ENCODE measurements around the gene LMOD1.
A peak's percentile ranks its signal among the peaks of the same experiment; 100 is the strongest.
"Not testable (repeated sequence)": the region's sequence is repeated elsewhere in the genome, so short reads cannot be mapped to it uniquely, and the experiment has no call there.

Gene LMOD1

GRCh38 chr1:201945157-201945556, 1.2 kb downstream of the LMOD1 start:
- H3K27ac ChIP-seq: no peak overlapping the region
- peak; percentile 24; the same call in 1 of the 2 replicates for TF ChIP-seq CTCF (conservative IDR thresholded peaks at IDR 0.05)

- H3K27ac ChIP-seq: no peak overlapping the region
- TF ChIP-seq CTCF (conservative IDR thresholded peaks at IDR 0.05): no peak
Observed at GRCh38 chr1:201944639-201945038, 1.7 kb downstream of the LMOD1 start.

- no peak overlapping the region for H3K27ac ChIP-seq
- TF ChIP-seq CTCF (conservative IDR thresholded peaks at IDR 0.05): no peak
Observed at GRCh38 chr1:201944002-201944401, 2.3 kb downstream of the LMOD1 start.

GRCh38 chr1:201942129-201942495, 4.2 kb downstream of the LMOD1 start:
- TF ChIP-seq CTCF (conservative IDR thresholded peaks at IDR 0.05): no peak
- H3K27ac ChIP-seq: no peak overlapping the region

GRCh38 chr1:201941420-201942128, 4.8 kb downstream of the LMOD1 start:
- H3K27ac ChIP-seq: no peak overlapping the region
- TF ChIP-seq CTCF (conservative IDR thresholded peaks at IDR 0.05): no peak

- not testable (repeated sequence) for H3K27ac ChIP-seq
Observed at GRCh38 chr1:201940316-201940715, 6.0 kb downstream of the LMOD1 start.

GRCh38 chr1:201939574-201939973, 6.8 kb downstream of the LMOD1 start:
- no peak for TF ChIP-seq CTCF (conservative IDR thresholded peaks at IDR 0.05)
- H3K27ac ChIP-seq: no peak overlapping the region

- no peak for TF ChIP-seq CTCF (conservative IDR thresholded peaks at IDR 0.05)
- no peak overlapping the region for H3K27ac ChIP-seq
Observed at GRCh38 chr1:201939148-201939547, 7.2 kb downstream of the LMOD1 start.

Data from VCaP (cell line).